Urinary bladder (tissue), 4 donors: ENCODE measurements around the gene ERCC6L2. TPM values are rescaled to one million over a fixed set of nuclear protein-coding genes. Genes with fewer than 3 reads are reported as not detected.

Source experiments
- DNase-seq: peaks from one replicate; pipeline ENCODE4 v3.0.0-alpha.2; 2015; ENCODE audit errors: extremely low spot score
- H3K27ac ChIP-seq: one replicate; pipeline ENCODE4 v1.5.1; 2013; ENCODE audit warnings: low read depth, mild to moderate bottlenecking, moderate library complexity
- H3K36me3 ChIP-seq: one replicate; pipeline ENCODE4 v1.6.1; 2013; ENCODE audit warnings: mild to moderate bottlenecking, moderate library complexity; ENCODE audit not compliant: insufficient read depth
- H3K4me1 ChIP-seq: one replicate; pipeline ENCODE4 v1.6.1; 2013; ENCODE audit warnings: mild to moderate bottlenecking, moderate library complexity; ENCODE audit not compliant: insufficient read depth
- H3K4me3 ChIP-seq: one replicate; pipeline ENCODE4 v1.5.1; 2013; ENCODE audit warnings: low read depth, low read length
- WGBS: extraction: QIAGEN DNeasy Blood & Tissue Kit; methylation state at CpG from one replicate; pipeline ENCODE4 v1.1.7; 2013; 5-methylcytosine and 5-hydroxymethylcytosine counted together
- polyA plus RNA-seq: library from polyadenylated mRNA; stranded (reverse); fragments of 200-250 nt; gene quantifications from one replicate; pipeline ENCODE4 v1.2.3, GENCODE V29; 2013
- total RNA-seq: library from RNA; depleted of rRNA; stranded (reverse); fragments of >200 nt; gene quantifications from one replicate; pipeline ENCODE4 v1.2.3, GENCODE V29; 2014
- donor health status: healthy with polysubstance abuse.
- donor health status: healthy.

ERCC6L2 gene, protein sequence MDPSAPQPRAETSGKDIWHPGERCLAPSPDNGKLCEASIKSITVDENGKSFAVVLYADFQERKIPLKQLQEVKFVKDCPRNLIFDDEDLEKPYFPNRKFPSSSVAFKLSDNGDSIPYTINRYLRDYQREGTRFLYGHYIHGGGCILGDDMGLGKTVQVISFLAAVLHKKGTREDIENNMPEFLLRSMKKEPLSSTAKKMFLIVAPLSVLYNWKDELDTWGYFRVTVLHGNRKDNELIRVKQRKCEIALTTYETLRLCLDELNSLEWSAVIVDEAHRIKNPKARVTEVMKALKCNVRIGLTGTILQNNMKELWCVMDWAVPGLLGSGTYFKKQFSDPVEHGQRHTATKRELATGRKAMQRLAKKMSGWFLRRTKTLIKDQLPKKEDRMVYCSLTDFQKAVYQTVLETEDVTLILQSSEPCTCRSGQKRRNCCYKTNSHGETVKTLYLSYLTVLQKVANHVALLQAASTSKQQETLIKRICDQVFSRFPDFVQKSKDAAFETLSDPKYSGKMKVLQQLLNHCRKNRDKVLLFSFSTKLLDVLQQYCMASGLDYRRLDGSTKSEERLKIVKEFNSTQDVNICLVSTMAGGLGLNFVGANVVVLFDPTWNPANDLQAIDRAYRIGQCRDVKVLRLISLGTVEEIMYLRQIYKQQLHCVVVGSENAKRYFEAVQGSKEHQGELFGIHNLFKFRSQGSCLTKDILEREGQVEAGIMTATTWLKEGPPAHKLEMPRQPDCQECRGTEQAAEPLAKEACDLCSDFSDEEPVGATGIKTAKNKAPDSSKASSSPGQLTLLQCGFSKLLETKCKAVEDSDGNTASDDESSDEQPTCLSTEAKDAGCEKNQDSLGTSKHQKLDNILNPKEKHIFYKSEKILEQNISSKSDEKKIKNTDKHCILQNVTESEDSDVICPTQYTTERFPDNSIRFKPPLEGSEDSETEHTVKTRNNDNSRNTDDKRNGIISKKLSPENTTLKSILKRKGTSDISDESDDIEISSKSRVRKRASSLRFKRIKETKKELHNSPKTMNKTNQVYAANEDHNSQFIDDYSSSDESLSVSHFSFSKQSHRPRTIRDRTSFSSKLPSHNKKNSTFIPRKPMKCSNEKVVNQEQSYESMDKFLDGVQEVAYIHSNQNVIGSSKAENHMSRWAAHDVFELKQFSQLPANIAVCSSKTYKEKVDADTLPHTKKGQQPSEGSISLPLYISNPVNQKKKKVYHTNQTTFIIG (N-terminal part only)
- total RNA-seq (191 TPM), polyA plus RNA-seq (22.5 TPM)

DNA sequence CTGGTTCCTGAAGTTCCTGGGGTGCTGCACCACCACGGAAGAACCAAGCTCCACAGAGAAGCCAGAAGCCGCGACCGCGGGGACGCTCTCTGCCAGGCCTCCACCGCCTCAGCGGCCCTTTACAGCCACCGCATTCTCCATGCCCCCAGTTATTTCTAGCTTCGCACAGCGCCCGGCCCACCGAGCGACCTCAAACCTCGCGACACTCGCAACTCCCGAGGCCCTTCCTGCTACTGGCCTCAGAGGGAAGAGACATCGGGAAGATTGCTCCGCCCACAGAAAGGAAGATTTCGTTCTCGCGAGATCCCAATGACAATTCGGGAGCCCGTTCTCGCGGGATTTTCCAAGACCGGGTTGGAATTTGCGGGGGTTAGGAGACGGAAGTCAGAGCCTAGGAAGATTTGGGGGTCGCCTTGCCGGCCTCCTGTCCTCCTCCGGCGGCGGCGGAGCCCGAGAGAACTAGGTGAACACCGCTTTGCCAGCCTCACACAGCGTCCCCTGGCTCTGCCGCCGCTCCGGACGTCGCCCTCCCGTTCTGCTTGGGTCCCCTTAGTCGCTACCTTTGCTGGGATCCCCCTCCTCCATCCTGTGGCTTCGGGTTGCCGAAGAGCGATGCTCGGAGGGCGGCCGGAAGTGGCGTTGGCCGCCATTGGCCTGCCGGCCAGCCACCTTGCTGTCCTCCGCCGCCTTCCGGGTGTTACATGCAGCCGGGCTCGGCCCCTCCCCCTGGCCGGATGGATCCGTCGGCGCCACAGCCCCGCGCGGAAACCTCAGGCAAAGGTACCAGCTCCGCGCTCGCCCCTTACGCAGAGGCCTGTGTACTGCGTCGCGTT lies at the start of gene ERCC6L2:
TSS of gene ERCC6L2 (plus strand) at position 387 of the 833 bp plus-strand sequence. CDS start at position 735, 348 bp downstream.
- WGBS: under 1% methylated on average over 74 of the region's 74 CpGs
- Histone ChIP-seq H3K4me1 (peaks cover 2% of the 10 kb centered on the region), H3K27ac (peak within 1 kb of the TSS; percentile 97), H3K36me3 (no peaks in the 10 kb centered on the region), H3K4me3 (no peak within 1 kb of the TSS)
- peak; percentile 99 for DNase-seq

DNA sequence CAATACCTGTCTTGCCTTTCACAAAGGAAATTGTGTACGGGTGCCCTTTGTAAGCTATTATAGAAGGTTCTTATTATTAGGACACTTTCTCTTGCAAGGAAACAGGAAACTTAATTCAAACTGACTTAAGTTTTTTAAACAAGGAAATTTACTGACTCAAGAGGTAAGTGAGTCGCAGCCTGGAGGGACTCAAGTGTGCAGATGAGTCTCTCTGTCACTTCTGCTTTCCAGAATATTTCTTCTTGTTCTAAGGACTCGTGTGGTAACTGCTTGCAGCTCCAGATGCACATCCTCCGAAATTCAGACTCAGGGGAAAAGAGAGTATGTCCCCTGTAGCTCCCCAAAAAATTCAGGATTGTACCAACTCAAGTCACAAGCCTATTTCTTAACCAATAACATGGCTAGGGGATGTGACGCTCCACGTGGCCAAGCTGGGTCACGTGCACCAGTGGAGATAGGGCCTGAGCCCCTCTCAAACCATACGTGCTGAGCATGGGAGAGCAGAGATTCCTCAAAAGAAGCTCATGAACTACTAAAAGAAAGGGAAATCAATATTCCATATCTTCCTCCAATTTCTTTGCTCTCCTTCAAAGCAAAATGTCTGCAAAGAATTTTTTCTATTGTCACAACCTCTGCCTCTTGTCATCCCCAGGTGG lies 49.2 kb upstream of the ERCC6L2 start:
- no peaks in the 10 kb centered on the region for H3K36me3 ChIP-seq
- WGBS: 89% methylated on average over 8 of the region's 8 CpGs
- H3K4me1 ChIP-seq: peaks cover 2% of the 10 kb centered on the region
- no peak for DNase-seq
- H3K27ac ChIP-seq: no peak overlapping the region
- H3K4me3 ChIP-seq: no peak overlapping the region

DNA sequence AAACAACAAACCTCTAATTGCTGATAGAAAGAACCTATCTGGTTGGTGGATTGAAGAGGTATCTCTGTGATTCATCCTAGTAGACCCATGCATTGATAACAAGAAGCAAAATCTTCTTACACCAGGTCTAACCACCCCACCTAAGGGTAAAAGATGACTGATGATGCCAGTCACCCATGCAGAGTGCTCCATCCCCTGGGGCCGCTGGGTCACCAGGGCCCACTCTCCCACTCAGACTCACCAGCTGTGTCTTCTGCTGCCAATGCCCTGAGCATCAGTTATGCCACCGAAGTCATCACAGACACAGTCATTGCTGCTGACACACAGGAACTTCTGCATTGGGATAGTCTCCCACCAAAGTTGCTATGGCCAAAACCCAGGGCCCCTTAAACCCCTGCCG lies 44.7 kb upstream of the ERCC6L2 start:
- WGBS: 94% methylated on average over 3 of the region's 3 CpGs
- Histone ChIP-seq H3K4me1 (peaks cover 2% of the 10 kb centered on the region), H3K27ac (no peak overlapping the region), H3K36me3 (no peaks in the 10 kb centered on the region), H3K4me3 (no peak overlapping the region)
- DNase-seq: no peak

DNA sequence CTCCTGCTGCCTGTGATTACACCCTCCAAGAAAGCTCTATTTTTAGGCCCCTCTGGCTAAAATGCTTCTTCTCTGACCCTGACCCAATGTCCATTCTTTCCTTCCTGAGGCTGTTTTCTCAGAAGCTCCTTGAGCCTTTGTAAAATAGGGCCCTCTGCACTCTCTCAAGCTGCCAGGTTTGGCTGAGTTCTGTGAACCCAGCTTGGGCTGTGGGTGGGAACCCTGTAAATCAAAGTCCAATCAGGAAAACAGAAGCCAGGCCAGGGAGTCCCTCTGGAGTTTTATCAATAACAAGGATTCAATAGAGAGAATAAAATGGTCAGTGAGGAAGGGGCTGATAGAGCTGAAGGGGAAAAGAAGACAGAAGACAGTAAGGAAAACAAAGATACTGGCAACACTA lies 43.7 kb upstream of the ERCC6L2 start:
- no peak overlapping the region for H3K4me3 ChIP-seq
- DNase-seq: no peak
- no peaks in the 10 kb centered on the region for H3K36me3 ChIP-seq
- no peak overlapping the region for H3K27ac ChIP-seq
- H3K4me1 ChIP-seq: peaks cover 2% of the 10 kb centered on the region

DNA sequence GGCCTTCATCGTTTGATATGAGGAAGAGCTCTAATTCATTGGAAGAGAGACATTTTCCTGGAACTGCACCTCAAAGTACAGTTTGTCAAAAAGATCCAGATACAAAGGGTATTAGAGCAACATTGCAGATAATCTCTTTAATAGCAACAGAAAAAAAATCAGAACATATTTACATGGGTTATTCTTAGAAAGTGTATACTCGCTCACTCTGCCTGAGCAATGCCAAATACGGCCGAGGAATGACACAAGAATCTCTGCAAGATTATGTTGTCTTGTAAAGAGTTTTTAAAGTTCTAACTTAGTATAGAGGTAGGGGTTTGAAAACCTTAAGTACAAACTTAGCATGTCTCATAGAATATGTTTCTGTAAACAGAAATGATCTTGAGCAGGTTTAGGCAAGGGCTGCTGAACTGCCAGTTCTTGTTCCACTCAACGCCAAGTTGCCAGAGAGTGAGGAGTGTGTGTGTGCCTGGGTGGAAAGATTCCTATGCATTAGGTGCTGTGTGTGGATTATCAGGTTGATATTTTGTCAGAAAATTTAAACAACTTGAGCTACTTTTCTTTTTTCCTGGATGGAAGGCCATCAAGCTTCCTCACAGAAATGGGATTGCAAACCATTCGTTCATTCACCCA lies 41.8 kb upstream of the ERCC6L2 start:
- Histone ChIP-seq H3K27ac (peak overlapping the region; percentile 16), H3K4me3 (no peak overlapping the region), H3K4me1 (peaks cover 2% of the 10 kb centered on the region), H3K36me3 (no peaks in the 10 kb centered on the region)
- 37% methylated on average over 6 of the region's 6 CpGs for WGBS
- no peak for DNase-seq

DNA sequence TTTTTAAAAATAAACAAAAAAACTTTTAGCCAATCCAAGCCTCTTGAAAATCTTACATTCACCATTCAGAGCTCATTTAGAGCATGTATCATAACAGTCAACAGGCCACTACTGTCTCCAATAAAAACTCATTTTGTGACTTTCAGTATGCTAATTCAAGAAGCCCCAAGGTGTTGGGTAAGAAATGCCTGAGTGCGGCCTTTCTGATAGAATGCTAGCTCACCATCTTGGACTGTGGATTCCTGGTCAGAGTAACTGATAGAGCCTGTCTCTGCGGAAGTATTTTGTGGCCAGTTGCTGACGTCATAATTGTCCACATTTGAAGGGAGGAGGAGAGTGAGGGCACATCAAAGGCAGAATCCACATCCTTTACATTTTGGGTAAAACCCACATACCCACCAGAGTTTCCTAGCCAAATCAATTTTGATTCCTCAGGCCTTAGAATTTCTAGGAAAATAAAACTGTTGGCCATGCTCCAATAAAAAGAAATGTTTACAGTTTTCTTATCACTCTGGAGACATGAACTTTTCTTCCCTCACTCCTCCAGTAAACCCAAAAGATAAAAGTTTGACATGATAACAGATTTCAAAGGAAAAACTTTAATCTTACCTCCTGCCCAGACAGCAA lies 41.1 kb upstream of the ERCC6L2 start:
- 55% methylated on average over 3 of the region's 3 CpGs for WGBS
- DNase-seq: no peak

DNA sequence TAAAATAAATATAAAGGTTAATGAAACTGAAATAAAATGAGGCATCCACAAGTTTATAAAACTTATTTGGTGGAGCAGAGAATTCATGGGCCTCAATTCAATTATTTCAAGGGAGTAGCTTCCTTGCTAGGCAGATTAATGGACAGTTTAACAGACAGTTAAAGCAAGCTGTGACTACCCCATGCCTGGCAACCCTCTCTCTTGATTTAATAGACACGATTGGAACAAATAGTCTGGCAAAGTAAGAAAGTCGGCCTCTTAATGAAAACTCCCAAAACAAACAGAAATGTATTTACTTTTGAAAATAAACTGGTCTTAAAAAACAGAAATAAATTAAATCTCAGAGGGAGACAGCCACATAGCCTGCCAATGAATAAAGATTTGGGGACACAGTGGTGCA lies 40.1 kb upstream of the ERCC6L2 start:
- Histone ChIP-seq H3K36me3 (no peaks in the 10 kb centered on the region), H3K4me1 (peaks cover 2% of the 10 kb centered on the region), H3K4me3 (no peak overlapping the region), H3K27ac (no peak overlapping the region)
- WGBS: 33% methylated on average over 2 of the region's 2 CpGs
- DNase-seq: no peak

More for the DNA sequence above, 41.1 kb upstream of the ERCC6L2 start:
- no peak overlapping the region for H3K27ac ChIP-seq
- peaks cover 2% of the 10 kb centered on the region for H3K4me1 ChIP-seq
- no peak overlapping the region for H3K4me3 ChIP-seq
- H3K36me3 ChIP-seq: no peaks in the 10 kb centered on the region

DNA sequence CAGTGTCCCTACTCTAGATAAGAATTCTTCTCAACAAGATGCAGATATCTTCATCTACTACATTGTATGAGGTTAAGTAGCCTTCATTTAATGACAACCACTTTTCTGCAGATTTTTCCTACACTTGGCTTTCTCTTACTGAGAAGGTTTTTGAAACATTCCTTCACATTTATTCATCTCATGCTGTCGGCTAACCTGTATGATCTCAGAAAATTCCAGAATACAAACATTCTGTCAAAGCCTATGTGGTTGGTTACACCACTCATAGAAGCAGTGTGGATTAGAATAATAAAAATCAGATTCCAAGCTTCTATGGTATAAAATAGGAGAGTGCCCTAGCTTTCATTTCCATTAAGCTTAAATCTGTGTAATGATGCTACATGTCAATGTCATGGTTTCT lies 39.4 kb upstream of the ERCC6L2 start:
- Histone ChIP-seq H3K4me3 (no peak overlapping the region), H3K4me1 (no peaks in the 10 kb centered on the region), H3K36me3 (no peaks in the 10 kb centered on the region), H3K27ac (no peak overlapping the region)
- no peak for DNase-seq
- 49% methylated on average over 1 of the region's 1 CpG for WGBS

DNA sequence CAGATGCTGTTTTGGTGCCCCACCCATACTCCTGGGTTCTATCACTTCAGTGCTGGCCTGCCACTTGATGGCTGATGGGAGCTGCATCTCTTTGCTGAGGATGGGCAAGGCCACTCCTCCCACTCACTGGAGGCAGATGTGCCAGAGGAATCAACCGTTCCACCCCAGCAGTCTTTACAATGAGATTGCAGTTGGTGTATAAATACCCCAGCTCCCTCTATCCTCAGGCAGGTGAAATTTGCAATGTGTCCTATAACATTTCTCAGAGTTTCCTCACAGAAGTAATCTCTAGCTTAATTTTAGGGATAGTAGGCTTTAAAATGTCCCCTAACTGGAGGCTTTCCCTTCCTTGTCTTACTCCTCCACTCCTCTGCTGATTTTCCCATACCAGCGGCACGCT lies 36.5 kb upstream of the ERCC6L2 start:
- WGBS: 95% methylated on average over 3 of the region's 3 CpGs
- no peak for DNase-seq
- H3K27ac ChIP-seq: no peak overlapping the region
- H3K4me1 ChIP-seq: no peaks in the 10 kb centered on the region
- no peak overlapping the region for H3K4me3 ChIP-seq
- H3K36me3 ChIP-seq: no peaks in the 10 kb centered on the region

DNA sequence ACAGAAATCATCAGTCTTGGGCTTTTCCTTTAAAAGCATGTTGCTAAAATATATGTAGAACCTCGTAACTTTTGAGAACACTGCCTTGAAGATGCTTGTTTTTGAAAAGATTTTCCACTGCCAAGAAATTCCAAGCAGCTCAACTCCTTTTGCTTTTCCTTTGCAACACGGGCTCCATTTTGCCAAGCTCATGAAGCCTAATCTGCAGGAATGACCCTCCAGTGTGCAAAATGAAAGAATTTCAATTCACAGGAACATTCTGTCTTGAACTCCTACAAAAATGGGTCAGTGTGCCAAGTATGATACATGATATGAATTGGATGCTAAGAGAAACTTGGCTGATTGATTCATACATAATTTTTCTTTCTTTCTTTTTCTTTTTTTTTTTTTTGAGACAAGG lies 35.4 kb upstream of the ERCC6L2 start:
- no peak for DNase-seq
- Histone ChIP-seq H3K27ac (no peak overlapping the region), H3K36me3 (no peaks in the 10 kb centered on the region), H3K4me1 (no peaks in the 10 kb centered on the region), H3K4me3 (no peak overlapping the region)
- 37% methylated on average over 2 of the region's 2 CpGs for WGBS

DNA sequence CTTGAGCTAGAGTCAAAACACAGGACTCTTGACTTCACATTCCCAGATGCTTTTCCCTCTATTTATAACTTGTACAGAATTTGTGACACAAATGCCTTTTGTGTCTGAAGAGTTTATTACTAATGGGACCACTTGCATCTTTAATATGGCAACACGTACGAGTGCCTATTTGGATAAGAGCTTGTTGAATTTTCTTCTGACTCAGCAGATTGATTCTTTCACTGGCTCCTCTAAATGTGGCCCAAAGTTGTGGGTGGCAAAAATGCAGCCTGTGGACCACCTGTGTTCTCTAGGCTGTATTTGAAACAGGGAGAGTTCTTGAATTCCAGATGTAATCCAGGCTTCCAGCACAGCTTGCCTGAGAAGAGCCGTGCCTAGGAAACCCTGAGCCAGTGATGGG lies 34.1 kb upstream of the ERCC6L2 start:
- 84% methylated on average over 3 of the region's 3 CpGs for WGBS
- no peak for DNase-seq

DNA sequence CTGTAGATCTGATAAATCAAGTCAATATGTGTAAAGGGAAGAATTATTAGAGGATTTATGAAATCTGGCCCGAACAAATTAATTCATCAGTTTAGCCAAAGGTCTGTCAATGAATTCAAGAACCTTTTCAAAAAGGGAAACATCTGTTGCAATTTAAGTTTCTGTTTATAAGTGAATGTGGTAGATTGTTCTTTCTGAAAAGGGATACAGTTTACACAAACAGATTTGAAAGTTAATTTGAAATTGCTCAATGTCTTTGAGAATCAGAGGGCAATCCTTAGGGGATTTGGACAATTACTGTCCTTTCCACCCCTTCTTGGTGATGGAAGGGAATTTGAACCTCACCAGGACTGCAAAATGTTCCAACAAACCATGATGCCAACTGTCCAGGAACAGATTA lies 29.7 kb upstream of the ERCC6L2 start:
- Histone ChIP-seq H3K4me1 (no peaks in the 10 kb centered on the region), H3K36me3 (no peaks in the 10 kb centered on the region), H3K27ac (no peak overlapping the region), H3K4me3 (no peak overlapping the region)
- WGBS: 69% methylated on average over 1 of the region's 1 CpG
- no peak for DNase-seq

More for the DNA sequence above, 34.1 kb upstream of the ERCC6L2 start:
- H3K4me1 ChIP-seq: no peaks in the 10 kb centered on the region
- no peak overlapping the region for H3K4me3 ChIP-seq
- no peaks in the 10 kb centered on the region for H3K36me3 ChIP-seq
- no peak overlapping the region for H3K27ac ChIP-seq
